Limb (tissue), 2 donors: ENCODE measurements around the gene HYOU1.
"Not testable (repeated sequence)": the region's sequence is repeated elsewhere in the genome, so short reads cannot be mapped to it uniquely, and the experiment has no call there.

Experiments
- DNase-seq, 2 donors: peaks; one replicate each; pipeline ENCODE4 v3.0.0-alpha.2; 2016; ENCODE audit errors: extremely low spot score in 2 of 2

The HYOU1 gene

DNA sequence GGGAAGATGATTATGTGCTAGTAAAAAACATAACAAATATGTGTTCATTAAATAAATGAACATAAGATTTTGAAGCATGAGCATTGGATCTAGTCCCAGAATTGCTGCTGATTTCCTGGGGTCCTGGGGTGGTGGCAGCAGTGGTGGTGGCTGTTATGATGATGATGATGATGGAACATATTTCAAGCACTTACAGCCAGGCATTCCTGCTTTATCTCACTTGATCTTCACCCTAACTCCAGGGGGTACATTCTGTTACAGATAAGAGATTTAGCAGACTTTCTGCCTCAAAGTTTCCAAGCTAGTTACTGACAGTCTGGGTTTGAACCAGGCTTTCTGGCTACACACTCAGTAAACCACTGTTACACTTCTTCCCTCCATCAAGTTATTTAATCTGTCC, 33.3 kb downstream of the HYOU1 start:
- DNase-seq, result no peak

DNA sequence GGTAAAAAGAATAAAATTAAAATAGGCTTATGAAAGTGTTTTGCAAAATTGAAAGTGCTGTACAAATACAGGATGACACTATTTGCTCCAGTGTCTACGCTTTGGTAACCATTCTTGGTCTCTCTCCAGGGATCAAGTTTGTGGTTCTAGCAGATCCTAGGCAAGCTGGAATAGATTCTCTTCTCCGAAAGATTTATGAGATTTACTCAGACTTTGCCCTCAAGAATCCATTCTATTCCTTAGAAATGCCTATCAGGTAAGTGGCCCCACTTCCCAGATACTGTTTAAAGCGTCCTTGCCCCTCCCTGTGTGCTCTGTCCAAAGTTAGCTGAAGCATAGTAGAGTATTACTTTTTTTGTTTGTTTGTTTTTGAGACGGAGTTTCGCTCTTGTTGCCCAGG, 35.4 kb downstream of the HYOU1 start:
- DNase-seq, result no peak

DNA sequence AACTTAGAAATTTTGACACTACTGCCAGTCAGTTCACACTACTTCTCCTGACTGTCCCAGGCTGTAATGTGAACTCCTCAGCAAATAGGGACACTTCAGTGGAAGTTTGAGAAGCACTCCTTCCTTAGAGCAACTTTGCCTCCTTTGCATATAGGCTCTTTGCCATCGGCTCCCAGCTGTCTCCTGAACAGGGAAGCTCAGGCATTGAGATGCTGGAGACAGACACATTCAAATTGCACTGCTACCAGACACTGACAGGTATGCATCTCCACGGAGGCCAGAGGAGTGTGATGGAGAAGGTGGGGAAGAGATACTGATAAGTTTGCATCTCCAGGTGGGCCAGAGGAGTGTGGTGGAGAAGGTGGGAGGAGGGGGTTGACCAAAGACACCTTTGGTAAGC, 37.0 kb downstream of the HYOU1 start:
- no peak for DNase-seq

DNA sequence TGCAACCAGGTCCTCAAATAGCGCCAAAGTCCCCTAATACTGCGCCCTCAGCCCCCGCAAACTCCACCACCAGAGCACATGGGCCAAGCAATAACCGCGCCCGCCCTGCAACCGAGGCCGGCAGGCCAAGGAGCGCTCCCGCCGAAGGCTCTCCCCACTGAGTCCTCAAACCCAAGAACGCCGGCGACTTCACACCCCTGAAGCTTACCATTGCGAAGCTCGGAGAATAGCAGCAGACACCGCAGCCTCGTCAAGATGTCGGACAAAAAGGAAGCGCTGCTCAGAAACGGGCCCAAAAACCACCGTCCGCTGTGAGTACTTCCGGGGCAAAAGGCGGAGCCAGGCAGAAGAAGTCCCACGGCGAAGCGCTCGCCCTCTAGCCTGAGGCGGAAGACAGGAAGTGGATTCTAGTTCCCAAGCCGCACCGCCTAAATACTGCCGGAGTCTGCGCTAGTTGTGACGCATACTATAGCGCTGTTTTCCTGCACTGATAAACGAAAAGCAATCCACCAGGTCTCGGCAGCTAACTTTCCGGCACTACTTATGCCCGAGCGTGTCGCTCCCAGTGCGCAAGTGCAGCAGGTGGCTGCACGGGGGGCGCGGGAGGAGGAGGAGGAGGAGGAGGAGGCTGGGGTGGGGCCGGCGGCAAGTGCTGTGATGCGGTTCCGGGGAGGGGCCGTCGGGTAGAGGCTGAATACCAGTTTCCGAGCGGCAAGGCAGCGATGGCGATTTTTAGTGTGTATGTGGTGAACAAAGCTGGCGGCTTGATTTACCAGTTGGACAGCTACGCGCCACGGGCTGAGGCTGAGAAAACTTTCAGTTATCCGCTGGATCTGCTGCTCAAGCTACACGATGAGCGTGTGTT, 38.7 kb downstream of the HYOU1 start, which contains the start of the genes RPS25 and TRAPPC4:
Gene RPS25, minus strand, starts transcription at position 270 of the 865 bp plus-strand sequence. Its CDS starts 59 bp downstream, at position 211.
Gene TRAPPC4, plus strand, starts transcription at position 693 of the 865 bp plus-strand sequence. Its CDS starts 30 bp downstream, at position 723.
- peak; percentile 95 to 97 for DNase-seq

- not testable (repeated sequence) for DNase-seq
Observed at GRCh38 chr11:119017377-119017776, 39.6 kb downstream of the HYOU1 start.

GRCh38 chr11:119016216-119017009, 40.6 kb downstream of the HYOU1 start:
- DNase-seq, result no peak

DNA sequence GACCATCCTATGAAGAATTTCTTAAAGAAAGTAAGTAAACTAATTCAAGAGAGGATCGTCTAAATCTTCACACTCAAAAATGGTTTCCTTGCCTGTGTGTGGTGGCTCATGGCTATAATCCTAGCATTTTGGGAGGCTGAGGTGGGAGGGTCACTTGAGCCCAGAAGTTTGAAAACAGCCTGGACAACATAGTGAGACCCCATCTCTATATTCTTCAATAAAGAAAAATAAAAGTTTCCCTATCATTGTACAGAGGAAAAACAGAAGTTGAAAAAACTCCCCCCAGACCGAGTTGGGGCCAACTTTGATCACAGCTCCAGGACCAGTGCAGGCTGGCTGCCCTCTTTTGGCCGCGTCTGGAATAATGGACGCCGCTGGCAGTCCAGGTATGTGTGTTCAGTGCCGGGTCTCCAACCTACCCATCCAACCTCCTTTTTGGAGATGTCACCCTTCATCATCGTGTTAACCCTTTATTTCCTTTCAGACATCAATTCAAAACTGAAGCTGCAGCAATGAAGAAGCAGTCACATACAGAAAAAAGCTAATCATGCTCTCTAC, 41.9 kb downstream of the HYOU1 start:
- DNase-seq, result no peak

GRCh38 chr11:119014209-119014924, 42.6 kb downstream of the HYOU1 start:
- DNase-seq, result no peak

GRCh38 chr11:119012629-119013170, 44.3 kb downstream of the HYOU1 start:
- no peak for DNase-seq

- no peak for DNase-seq
Observed at GRCh38 chr11:119011476-119012053, 45.4 kb downstream of the HYOU1 start.

DNA sequence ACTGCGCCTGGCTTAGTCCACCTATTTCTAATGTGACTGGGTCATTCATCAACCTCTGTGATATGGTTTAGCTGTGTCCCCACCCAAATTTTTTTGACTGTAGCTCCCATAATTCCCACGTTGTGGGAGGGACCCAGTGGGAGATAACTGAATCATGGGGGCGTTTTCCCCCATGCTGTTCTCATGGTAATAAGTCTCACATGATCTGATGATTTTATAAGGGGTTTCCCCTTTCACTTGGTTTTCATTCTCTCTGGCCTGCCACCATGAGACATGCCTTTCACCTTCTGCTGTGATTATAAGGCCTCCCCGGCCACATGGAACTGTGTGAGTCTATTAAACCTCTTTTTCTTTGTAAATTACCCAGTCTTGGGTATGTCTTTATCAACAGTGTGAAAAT, 50.3 kb downstream of the HYOU1 start:
- no peak for DNase-seq

- DNase-seq, result no peak
Observed at GRCh38 chr11:119000906-119001305, 56.1 kb downstream of the HYOU1 start.

DNA sequence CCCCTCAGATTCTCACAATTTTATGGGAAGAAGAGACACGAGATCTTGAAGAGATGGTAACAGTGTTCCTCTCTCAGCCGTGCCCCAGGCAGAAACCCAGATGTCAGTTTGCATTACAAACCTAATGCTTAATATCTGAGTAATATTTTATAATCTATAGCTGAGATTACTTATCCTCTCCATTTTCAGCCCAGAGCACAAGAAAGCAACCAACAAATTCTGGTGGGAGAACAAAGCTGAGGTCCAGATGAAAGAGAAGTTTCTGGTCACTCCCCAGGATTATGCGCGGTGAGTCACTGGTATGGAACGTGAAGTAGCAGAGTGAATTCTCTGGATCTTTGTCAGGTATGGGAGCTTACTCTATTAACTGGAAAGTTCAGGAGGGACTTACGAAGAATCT, 58.2 kb downstream of the HYOU1 start:
- no peak for DNase-seq

DNA sequence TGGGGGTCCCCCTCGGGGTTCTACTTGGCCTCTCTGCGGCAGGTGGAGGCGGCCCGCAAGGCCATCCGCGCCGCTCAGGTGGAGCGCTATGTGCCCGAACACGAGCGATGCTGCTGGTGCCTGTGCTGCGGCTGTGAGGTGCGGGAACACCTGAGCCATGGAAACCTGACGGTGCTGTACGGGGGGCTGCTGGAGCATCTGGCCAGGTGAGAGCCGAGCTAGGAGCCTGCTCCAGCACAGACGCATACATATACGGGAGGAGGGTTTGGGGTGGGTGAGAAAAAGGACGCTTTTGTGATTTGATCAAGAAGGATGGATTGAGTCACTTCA, 58.7 kb downstream of the HYOU1 start:
- DNase-seq, result no peak

- peak; percentile 93 to 96 for DNase-seq
Observed at GRCh38 chr11:118997627-118998387, 59.2 kb downstream of the HYOU1 start, which contains the start of gene CENATAC. Gene CENATAC, plus strand, starts transcription at chr11:118998138. Its CDS starts 60 bp downstream, at chr11:118998198.

DNA sequence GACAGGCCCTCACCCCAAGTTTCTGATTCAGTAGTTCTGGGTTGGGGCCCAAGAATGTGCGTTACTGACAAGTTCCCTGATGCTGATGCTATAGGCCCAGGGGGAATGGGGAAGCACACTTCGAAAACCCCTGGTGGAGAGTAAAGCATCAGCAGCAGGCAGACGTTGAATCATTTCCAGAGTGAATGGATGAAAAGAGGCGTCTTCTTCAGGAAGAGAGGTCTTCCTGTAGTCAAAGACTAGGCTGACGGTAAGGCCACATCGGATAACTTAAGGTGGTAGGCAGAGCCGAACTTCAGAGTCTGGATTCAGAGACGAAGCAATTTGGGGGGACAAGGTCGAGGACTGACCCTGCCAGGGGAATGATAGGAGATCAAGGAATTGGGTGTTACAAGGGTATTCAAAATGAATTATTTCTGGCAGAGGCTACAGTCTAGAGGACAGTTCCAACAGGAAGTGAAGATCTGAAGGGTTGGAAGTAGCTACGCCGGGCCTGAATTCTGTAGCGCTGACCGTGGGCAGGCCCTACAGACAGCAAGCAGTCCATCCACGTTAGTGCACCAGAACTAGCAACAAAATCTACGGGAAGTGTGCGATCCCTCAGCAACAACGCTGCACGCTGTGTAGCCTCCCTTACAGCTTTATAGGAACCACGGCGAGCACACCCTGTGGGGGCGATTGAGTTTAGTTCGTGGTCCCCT, 59.9 kb downstream of the HYOU1 start:
- DNase-seq, result no peak
